ENCODE results near the gene PEAR1. TPM values are rescaled to one million over a fixed set of nuclear protein-coding genes. Genes with fewer than 3 reads are reported as not detected.

PEAR1 gene
- total RNA-seq, 1 donor from 2014 or later = 9.9 TPM

DNA sequence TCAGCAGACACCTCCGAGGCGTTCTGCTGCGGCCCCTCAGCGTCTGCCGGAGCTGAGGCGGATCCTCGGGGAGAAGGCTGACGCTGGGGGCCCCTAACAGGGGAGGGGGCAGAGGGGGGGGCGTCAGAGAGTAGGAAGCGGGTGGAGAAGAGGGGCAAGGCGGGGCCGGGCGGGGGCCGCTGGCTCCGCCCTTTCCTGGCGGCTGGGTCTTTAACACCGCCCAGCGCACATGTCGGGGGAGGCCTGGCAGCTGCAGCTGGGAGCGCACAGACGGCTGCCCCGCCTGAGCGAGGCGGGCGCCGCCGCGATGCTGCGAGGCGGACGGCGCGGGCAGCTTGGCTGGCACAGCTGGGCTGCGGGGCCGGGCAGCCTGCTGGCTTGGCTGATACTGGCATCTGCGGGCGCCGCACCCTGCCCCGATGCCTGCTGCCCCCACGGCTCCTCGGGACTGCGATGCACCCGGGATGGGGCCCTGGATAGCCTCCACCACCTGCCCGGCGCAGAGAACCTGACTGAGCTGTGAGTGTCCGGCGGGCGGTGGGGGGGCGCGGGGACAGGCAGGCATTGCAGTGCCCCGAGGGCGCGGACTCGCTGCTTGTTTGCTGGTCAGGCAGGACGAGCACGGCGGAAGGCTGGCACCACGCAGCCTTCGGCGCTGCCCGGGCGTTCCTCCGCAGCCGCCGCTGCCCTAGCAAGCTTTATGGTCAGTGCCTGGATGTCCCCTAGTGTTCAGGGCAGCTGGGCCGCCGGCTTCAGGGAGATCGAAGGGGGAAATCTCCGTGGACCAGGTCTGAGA is 32.7 kb upstream of the PEAR1 start, which contains the start of gene NTRK1:
TSS of gene NTRK1 (plus strand) at position 238 of the 796 bp plus-strand sequence. CDS start at position 308, 70 bp downstream.
- no peaks in the 10 kb centered on the region for H3K36me3 Mint-ChIP-seq (ENCODE audit: low read depth)
- H3K27ac Mint-ChIP-seq (ENCODE audit: unreplicated experiment) = no peak within 1 kb of the TSS
- TF ChIP-seq, protein P1, sequence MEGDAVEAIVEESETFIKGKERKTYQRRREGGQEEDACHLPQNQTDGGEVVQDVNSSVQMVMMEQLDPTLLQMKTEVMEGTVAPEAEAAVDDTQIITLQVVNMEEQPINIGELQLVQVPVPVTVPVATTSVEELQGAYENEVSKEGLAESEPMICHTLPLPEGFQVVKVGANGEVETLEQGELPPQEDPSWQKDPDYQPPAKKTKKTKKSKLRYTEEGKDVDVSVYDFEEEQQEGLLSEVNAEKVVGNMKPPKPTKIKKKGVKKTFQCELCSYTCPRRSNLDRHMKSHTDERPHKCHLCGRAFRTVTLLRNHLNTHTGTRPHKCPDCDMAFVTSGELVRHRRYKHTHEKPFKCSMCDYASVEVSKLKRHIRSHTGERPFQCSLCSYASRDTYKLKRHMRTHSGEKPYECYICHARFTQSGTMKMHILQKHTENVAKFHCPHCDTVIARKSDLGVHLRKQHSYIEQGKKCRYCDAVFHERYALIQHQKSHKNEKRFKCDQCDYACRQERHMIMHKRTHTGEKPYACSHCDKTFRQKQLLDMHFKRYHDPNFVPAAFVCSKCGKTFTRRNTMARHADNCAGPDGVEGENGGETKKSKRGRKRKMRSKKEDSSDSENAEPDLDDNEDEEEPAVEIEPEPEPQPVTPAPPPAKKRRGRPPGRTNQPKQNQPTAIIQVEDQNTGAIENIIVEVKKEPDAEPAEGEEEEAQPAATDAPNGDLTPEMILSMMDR (IDR thresholded peaks at IDR 0.05) = no peak
- H3K4me3 Mint-ChIP-seq (ENCODE audit: unreplicated experiment) = peak within 1 kb of the TSS; percentile 60
- peaks cover 17% of the 10 kb centered on the region for H3K4me1 Mint-ChIP-seq (ENCODE audit: low read depth)
- H3K27me3 Mint-ChIP-seq (ENCODE audit: low read depth) = peaks cover 56% of the 10 kb centered on the region
- H3K9me3 Mint-ChIP-seq (ENCODE audit: low read depth) = no peaks in the 10 kb centered on the region
- no peak for DNase-seq (ENCODE audit: low spot score)

DNA sequence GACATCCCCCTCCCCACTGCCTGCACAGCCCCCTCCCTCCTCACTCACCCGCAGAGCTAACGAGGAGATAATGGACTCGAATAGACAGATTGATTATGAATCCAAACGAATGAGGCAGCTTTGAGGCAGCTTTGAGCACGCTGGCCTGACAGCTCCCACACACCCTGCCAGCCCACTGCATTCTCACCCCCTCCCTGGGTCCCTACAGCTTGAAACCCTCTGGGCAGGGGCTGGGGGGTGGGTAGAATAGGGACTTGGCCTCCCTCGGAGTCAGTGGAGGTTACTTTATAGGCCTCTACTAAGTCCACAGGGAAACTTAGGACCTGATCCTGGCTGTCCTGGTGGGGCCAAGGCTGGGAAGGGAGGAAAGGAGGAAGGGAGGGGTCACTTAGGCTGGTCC is 30.9 kb upstream of the PEAR1 start:
- H3K36me3 Mint-ChIP-seq (ENCODE audit: low read depth) = no peaks in the 10 kb centered on the region
- H3K9me3 Mint-ChIP-seq (ENCODE audit: low read depth) = no peaks in the 10 kb centered on the region
- no peak overlapping the region for H3K4me3 Mint-ChIP-seq (ENCODE audit: unreplicated experiment)
- peaks cover 54% of the 10 kb centered on the region for H3K27me3 Mint-ChIP-seq (ENCODE audit: low read depth)
- no peak overlapping the region for H3K27ac Mint-ChIP-seq (ENCODE audit: unreplicated experiment)
- peaks cover 17% of the 10 kb centered on the region for H3K4me1 Mint-ChIP-seq (ENCODE audit: low read depth)
- DNase-seq (ENCODE audit: low spot score) = no peak
- TF ChIP-seq, protein P1 (IDR thresholded peaks at IDR 0.05) = no peak

DNA sequence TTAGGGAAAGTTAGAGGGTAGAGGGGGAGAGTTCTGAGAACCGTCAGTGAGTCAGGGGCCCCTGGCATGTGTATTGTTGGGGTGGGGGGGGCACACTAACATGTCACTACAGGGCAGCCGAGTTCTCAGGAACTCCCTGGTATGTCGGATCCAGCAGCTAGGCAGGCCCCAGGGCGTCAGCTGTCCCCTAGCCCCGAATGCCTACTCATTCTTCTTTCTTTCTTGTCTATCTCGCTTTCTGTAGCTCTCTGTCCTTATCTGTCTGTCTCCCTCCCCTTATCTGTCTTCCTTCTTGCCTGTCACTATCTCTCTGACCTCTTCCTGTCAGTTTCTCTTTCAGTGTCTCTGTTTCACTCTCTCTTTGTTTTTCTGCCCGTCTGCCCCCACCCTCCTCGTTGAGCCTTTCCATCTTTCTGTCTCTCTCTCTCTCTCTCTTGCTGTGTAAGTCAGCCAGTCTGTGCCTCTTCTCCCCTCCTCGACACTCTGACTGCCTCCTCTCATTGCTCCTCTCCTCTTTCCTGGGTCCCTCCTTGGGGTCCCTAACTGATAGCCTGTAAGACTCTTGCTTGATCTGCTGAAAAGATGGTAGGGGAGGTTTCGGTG is 30.4 kb upstream of the PEAR1 start:
- Mint-ChIP-seq H3K27me3 (ENCODE audit: low read depth) (peaks cover 49% of the 10 kb centered on the region), H3K27ac (ENCODE audit: unreplicated experiment) (no peak overlapping the region), H3K4me1 (ENCODE audit: low read depth) (peaks cover 17% of the 10 kb centered on the region), H3K4me3 (ENCODE audit: unreplicated experiment) (no peak overlapping the region), H3K36me3 (ENCODE audit: low read depth) (no peaks in the 10 kb centered on the region), H3K9me3 (ENCODE audit: low read depth) (no peaks in the 10 kb centered on the region)
- DNase-seq (ENCODE audit: low spot score) = no peak
- TF ChIP-seq, protein P1 (IDR thresholded peaks at IDR 0.05) = no peak

DNA sequence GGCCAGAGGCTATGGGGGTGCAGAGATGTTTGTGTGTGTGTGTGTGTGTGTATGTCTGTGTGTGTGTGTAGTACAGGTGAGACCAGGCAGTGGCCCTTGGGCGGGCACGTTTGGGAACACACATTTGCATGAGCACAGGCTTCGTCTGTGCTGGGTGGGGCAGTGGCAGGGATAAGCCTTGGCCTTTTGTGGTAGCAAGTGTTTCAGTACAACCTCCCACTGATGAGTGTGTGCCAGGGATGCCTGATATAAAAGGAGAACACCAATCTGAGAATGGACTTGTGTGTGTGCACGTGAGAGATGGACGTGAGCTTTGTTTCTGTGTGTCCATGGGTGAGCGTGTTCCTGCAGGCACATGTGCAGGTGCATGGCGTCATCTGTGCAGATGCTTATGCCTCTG is 29.9 kb upstream of the PEAR1 start:
- TF ChIP-seq, protein P1 (IDR thresholded peaks at IDR 0.05) = no peak
- no peaks in the 10 kb centered on the region for H3K9me3 Mint-ChIP-seq (ENCODE audit: low read depth)
- H3K4me3 Mint-ChIP-seq (ENCODE audit: unreplicated experiment) = no peak overlapping the region
- H3K36me3 Mint-ChIP-seq (ENCODE audit: low read depth) = no peaks in the 10 kb centered on the region
- DNase-seq (ENCODE audit: low spot score) = no peak
- peaks cover 14% of the 10 kb centered on the region for H3K4me1 Mint-ChIP-seq (ENCODE audit: low read depth)
- peaks cover 43% of the 10 kb centered on the region for H3K27me3 Mint-ChIP-seq (ENCODE audit: low read depth)
- no peak overlapping the region for H3K27ac Mint-ChIP-seq (ENCODE audit: unreplicated experiment)

DNA sequence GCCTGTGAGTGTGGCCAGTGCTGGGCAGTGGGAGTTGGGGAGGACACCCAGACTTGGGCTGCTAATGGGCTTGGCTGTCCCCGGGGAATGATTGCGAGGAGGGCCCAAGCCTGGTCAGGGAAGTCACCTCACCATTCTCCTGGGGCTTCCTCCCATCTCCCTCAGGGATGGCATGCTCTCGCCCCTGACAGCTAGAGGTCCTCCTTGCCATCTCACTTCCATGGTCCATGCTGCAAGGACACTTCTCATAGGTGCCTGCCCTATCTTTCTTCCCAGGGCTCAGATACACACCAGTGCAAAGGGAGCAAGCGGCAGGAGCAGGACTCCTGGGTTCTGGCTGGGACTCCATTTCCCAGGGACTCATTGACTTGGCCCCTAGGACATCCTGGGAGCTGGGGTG is 28.7 kb upstream of the PEAR1 start:
- H3K27ac Mint-ChIP-seq (ENCODE audit: unreplicated experiment) = no peak overlapping the region
- peaks cover 42% of the 10 kb centered on the region for H3K27me3 Mint-ChIP-seq (ENCODE audit: low read depth)
- DNase-seq (ENCODE audit: low spot score) = no peak
- TF ChIP-seq, protein P1 (IDR thresholded peaks at IDR 0.05) = no peak
- H3K9me3 Mint-ChIP-seq (ENCODE audit: low read depth) = no peaks in the 10 kb centered on the region
- H3K4me3 Mint-ChIP-seq (ENCODE audit: unreplicated experiment) = no peak overlapping the region
- no peaks in the 10 kb centered on the region for H3K36me3 Mint-ChIP-seq (ENCODE audit: low read depth)
- H3K4me1 Mint-ChIP-seq (ENCODE audit: low read depth) = peaks cover 6% of the 10 kb centered on the region
